Ishikawa (cell line): ENCODE measurements around the gene RPS5.
A peak's percentile ranks its signal among the peaks of the same experiment; 100 is the strongest.

Experiments used
- CEBPB ChIP-seq: IDR thresholded peaks from 2 replicates; pipeline ENCODE4 v1.6.1; 2012
- CREB1 ChIP-seq: IDR thresholded peaks from 2 replicates; pipeline ENCODE4 v1.6.1; 2012; ENCODE audit warnings: low read depth
- EGR1 ChIP-seq: IDR thresholded peaks from 2 replicates; pipeline ENCODE4 v1.6.1; 2012
- EP300 ChIP-seq: IDR thresholded peaks from 2 replicates; pipeline ENCODE4 v1.6.1; 2012; ENCODE audit warnings: borderline replicate concordance
- FOXM1 ChIP-seq: IDR thresholded peaks from 2 replicates; pipeline ENCODE4 v1.6.1; 2012; ENCODE audit warnings: low read depth, borderline replicate concordance
- NFIC ChIP-seq: IDR thresholded peaks from 2 replicates; pipeline ENCODE4 v1.6.1; 2012
- RAD21 ChIP-seq: IDR thresholded peaks from 2 replicates; pipeline ENCODE4 v1.6.1; 2012; ENCODE audit warnings: low read depth
- TAF1 ChIP-seq: IDR thresholded peaks from 2 replicates; pipeline ENCODE4 v1.6.1; 2012; ENCODE audit warnings: low read depth, mild to moderate bottlenecking
- TCF12 ChIP-seq: IDR thresholded peaks from 2 replicates; pipeline ENCODE4 v1.6.1; 2012; ENCODE audit warnings: low read depth
- TEAD4 ChIP-seq: IDR thresholded peaks from 2 replicates; pipeline ENCODE4 v1.6.1; 2012
- YY1 ChIP-seq: IDR thresholded peaks from 2 replicates; pipeline ENCODE4 v1.6.1; 2012; ENCODE audit warnings: low read depth
- ZBTB7A ChIP-seq: IDR thresholded peaks from 2 replicates; pipeline ENCODE4 v1.6.1; 2012; ENCODE audit warnings: low read depth
- TF ChIP-seq, protein P1 (sequence below): IDR thresholded peaks from 2 replicates; pipeline ENCODE4 v1.6.1; 2012
- TF ChIP-seq, protein P2 (sequence below): IDR thresholded peaks from 2 replicates; pipeline ENCODE4 v1.6.1; 2012
- TF ChIP-seq, protein P3 (sequence below): IDR thresholded peaks from 2 replicates; pipeline ENCODE4 v1.6.1; 2012; ENCODE audit warnings: low read depth, mild to moderate bottlenecking

RPS5 gene

GRCh38 chr19:58407658-58408151, 20.6 kb downstream of the RPS5 start:
- no peak for TF ChIP-seq ZBTB7A
- TF ChIP-seq RAD21, result no peak
- TF ChIP-seq, protein P1, sequence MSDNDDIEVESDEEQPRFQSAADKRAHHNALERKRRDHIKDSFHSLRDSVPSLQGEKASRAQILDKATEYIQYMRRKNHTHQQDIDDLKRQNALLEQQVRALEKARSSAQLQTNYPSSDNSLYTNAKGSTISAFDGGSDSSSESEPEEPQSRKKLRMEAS, result no peak
- TF ChIP-seq NFIC, result no peak
- no peak for TF ChIP-seq YY1
- TF ChIP-seq, protein P2, sequence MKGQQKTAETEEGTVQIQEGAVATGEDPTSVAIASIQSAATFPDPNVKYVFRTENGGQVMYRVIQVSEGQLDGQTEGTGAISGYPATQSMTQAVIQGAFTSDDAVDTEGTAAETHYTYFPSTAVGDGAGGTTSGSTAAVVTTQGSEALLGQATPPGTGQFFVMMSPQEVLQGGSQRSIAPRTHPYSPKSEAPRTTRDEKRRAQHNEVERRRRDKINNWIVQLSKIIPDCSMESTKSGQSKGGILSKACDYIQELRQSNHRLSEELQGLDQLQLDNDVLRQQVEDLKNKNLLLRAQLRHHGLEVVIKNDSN, result no peak
- no peak for TF ChIP-seq CEBPB
- no peak for TF ChIP-seq EP300
- no peak for TF ChIP-seq TEAD4
- no peak for TF ChIP-seq EGR1
- TF ChIP-seq TAF1, result no peak
- no peak for TF ChIP-seq TCF12
- TF ChIP-seq FOXM1, result no peak
- TF ChIP-seq CREB1, result no peak
- TF ChIP-seq, protein P3, sequence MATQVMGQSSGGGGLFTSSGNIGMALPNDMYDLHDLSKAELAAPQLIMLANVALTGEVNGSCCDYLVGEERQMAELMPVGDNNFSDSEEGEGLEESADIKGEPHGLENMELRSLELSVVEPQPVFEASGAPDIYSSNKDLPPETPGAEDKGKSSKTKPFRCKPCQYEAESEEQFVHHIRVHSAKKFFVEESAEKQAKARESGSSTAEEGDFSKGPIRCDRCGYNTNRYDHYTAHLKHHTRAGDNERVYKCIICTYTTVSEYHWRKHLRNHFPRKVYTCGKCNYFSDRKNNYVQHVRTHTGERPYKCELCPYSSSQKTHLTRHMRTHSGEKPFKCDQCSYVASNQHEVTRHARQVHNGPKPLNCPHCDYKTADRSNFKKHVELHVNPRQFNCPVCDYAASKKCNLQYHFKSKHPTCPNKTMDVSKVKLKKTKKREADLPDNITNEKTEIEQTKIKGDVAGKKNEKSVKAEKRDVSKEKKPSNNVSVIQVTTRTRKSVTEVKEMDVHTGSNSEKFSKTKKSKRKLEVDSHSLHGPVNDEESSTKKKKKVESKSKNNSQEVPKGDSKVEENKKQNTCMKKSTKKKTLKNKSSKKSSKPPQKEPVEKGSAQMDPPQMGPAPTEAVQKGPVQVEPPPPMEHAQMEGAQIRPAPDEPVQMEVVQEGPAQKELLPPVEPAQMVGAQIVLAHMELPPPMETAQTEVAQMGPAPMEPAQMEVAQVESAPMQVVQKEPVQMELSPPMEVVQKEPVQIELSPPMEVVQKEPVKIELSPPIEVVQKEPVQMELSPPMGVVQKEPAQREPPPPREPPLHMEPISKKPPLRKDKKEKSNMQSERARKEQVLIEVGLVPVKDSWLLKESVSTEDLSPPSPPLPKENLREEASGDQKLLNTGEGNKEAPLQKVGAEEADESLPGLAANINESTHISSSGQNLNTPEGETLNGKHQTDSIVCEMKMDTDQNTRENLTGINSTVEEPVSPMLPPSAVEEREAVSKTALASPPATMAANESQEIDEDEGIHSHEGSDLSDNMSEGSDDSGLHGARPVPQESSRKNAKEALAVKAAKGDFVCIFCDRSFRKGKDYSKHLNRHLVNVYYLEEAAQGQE, result no peak

DNA sequence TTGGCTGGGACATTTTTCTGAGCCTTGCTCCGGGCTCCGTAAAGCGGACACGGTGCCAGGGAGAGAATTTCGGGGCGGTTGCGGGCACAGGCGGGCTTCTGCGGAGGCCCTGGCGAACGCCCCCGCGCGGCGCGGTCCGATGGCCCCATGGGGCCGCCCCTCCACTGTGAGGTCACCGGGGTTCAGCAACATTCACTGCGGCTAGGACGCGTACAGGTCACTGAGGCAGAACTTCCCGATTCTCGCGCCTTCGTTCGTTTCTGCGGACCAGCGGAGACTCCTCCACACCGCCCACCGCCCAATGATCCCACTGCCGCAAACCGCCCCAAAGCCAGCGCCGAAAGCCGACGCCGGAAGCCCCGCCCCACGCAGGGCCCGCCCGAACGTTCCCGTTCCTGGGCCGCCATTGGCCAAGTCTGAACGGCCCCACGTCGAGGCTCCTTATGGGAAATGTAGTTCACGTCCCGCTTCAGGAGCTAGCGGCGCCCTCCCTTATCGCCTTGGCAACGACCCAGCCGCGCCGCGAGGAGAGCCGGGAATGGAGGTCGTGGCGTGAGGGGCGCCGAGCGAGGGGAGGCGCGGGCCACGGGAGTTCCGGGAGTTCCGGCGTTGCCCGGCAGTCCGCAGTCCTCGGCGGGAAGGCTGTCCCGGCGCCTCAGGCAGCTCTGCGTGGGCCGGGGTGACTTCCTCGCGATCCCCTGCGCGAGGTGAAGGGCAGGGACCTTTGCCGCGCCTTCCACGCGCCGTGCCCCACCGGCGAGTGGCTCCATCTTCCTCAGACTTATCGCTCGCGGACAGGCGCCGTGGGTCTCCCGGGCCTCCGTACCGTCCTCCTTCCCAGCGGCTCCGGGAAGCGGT, 21.3 kb downstream of the RPS5 start, which contains the start of gene ZNF584:
TSS of gene ZNF584 (plus strand) at position 498 of the 858 bp plus-strand sequence. CDS start 499 bp downstream, outside the sequence.
- TF ChIP-seq, protein P2, result no peak
- TF ChIP-seq CEBPB, result no peak
- no peak for TF ChIP-seq RAD21
- TF ChIP-seq, protein P1, result no peak; the same call in 1 of the 2 replicates
- no peak for TF ChIP-seq FOXM1
- TF ChIP-seq, protein P3, result no peak
- no peak for TF ChIP-seq TEAD4
- peak; percentile 79 for TF ChIP-seq NFIC
- TF ChIP-seq EGR1, result peak; percentile 94
- peak; percentile 28; the same call in 1 of the 2 replicates for TF ChIP-seq TCF12
- TF ChIP-seq TAF1, result peak; percentile 72
- TF ChIP-seq CREB1, result 0 out of 2 replicates have a peak, but pooled peaks have one; percentile 40
- peak; percentile 70; the same call in 1 of the 2 replicates for TF ChIP-seq YY1
- no peak for TF ChIP-seq EP300
- TF ChIP-seq ZBTB7A, result peak; percentile 18; the same call in 1 of the 2 replicates

- no peak for TF ChIP-seq NFIC
- TF ChIP-seq RAD21, result no peak; the same call in 1 of the 2 replicates
- TF ChIP-seq, protein P1, result peak; percentile 62
- TF ChIP-seq ZBTB7A, result peak; percentile 61; the same call in 1 of the 2 replicates
- no peak for TF ChIP-seq YY1
- TF ChIP-seq FOXM1, result no peak
- no peak for TF ChIP-seq TCF12
- TF ChIP-seq, protein P3, result no peak
- no peak for TF ChIP-seq EGR1
- TF ChIP-seq, protein P2, result no peak
- no peak; the same call in 1 of the 2 replicates for TF ChIP-seq TAF1
- TF ChIP-seq TEAD4, result 0 out of 2 replicates have a peak, but pooled peaks have one; percentile 10
- TF ChIP-seq CREB1, result no peak
These were observed 22.1 kb downstream of the RPS5 start for GRCh38 chr19:58409010-58409790.
